HFF-Myc (cell line): ENCODE results near the gene TBC1D9B.
A peak's percentile ranks its signal among the peaks of the same experiment; 100 is the strongest.

Source experiments
- DNase-seq: peaks from one replicate; pipeline ENCODE4 v3.0.0-alpha.2; 2011; ENCODE audit warnings: low read depth; ENCODE audit errors: extremely low read depth
- H3K4me3 ChIP-seq: replicated peaks from 2 replicates; pipeline ENCODE4 v1.5.1; 2011; ENCODE audit warnings: low read depth, mild to moderate bottlenecking, control low read depth, low read length
- CTCF ChIP-seq: IDR thresholded peaks from 2 replicates; pipeline ENCODE4 v1.5.1; 2012; ENCODE audit warnings: mild to moderate bottlenecking, low read depth, low read length, control low read depth; ENCODE audit errors: missing control alignments

Gene TBC1D9B

GRCh38 chr5:179862296-179862695 lies 45.4 kb downstream of the TBC1D9B start:
- H3K4me3 ChIP-seq, result no peak overlapping the region
- no peak for TF ChIP-seq CTCF
- DNase-seq, result no peak

GRCh38 chr5:179860301-179860700 lies 47.4 kb downstream of the TBC1D9B start:
- no peak overlapping the region for H3K4me3 ChIP-seq
- TF ChIP-seq CTCF, result no peak
- no peak for DNase-seq

DNA sequence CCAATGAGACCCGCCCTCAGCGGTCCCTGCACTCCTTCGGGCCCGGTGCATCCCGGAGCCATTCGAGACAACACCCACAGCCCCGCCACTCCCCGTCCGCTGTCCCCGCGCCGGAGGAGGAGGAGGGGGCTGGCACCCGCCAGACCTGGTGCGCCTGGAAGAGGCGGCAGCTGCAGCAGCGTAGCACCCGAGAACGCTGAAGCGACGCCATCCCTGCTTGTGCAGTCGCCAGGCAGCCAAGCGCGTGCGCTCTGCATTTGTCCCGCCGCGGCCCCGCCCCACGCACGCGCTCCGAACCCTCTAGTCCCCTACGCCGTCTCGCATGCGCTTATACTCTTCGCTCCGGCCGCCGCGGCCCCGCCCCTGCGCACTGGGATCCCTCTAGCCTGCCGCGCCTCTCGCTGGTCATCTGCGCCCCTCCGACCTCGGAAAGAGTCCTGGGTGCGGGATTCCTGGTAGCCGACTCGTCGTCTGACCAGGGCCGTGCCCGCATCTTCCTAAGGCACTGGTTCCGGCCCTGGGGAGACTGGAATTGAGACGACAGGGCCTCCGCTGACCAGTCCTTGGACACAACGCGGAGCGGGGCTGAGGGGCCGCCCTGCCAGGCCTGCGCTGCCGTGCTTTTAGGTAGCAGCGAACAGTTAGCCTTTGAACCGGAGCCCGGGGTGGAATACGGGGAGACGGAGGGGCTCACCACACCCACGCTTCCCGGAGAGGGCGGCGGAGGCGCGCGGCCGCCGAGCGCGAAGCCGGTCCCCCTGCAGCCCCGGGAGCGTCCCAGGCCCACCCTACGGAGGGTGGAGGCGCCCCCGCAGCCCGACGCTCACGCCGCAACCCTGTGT lies 48.9 kb downstream of the TBC1D9B start, which contains the start of gene MRNIP:
TSS of gene MRNIP (minus strand) at position 232 of the 842 bp plus-strand sequence. CDS start at position 211, 21 bp downstream.
- TF ChIP-seq CTCF, result no peak
- H3K4me3 ChIP-seq, result peak within 1 kb of the TSS; percentile 81
- peak; percentile 77 for DNase-seq

DNA sequence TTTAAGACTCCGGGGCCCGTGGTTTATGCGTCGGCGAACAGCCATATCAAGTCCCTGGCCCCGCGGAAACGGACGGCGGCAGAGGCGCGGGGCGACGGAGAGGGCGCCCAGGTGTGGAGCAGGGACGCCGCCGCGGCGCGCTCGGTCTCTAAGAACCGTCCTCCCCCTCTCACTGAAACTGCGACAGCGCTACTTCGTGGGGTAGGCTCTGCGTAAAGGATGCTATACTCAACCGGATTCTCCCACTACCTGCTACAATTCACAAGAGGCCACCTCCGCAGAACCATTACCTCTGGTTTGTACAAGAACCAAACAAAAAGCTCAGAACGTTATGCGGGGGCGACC lies 49.5 kb downstream of the TBC1D9B start:
- H3K4me3 ChIP-seq, result peak overlapping the region; percentile 81
- DNase-seq, result no peak

GRCh38 chr5:179854356-179854755 lies 53.3 kb downstream of the TBC1D9B start:
- DNase-seq, result no peak
- no peak overlapping the region for H3K4me3 ChIP-seq
- TF ChIP-seq CTCF, result no peak

More for the DNA sequence above, 49.5 kb downstream of the TBC1D9B start:
- no peak for TF ChIP-seq CTCF

GRCh38 chr5:179852993-179853547 lies 54.6 kb downstream of the TBC1D9B start:
- no peak overlapping the region for H3K4me3 ChIP-seq
- no peak for TF ChIP-seq CTCF
- DNase-seq, result no peak

DNA sequence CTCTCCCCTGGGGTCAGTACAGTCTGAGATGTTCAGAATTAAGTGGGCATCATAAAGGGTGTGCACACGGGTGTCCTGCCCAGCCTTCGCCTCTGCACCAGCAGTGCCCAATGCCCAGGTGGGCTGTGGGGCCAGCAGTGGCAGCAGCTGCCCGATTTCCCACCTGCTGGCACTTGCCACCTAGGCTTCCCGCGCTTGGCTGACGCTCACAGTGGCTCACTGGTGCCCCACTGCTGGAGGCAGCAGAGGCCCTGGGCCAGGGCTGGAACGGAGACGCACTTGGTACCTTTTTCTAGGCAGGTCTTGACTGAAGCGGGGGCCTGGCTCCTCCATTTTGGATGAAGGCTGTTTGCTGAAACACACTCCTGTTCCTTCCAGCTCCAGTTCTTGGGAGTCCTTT lies 66.1 kb downstream of the TBC1D9B start:
- H3K4me3 ChIP-seq, result no peak overlapping the region
- TF ChIP-seq CTCF, result no peak
- no peak for DNase-seq
